ENCODE results near the gene ITPR3. TPM values are rescaled to one million over a fixed set of nuclear protein-coding genes. Genes with fewer than 3 reads are reported as not detected.

ITPR3 gene
- total RNA-seq, 1 experiment from 2014 or later: 103 TPM

- POLR2A ChIA-PET: no interaction called here
- intact Hi-C loops (cut with micrococcal nuclease): loop anchor here (1.0 kb wide), 1 partner anchor 410 kb away; no protein-coding TSS in a partner anchor
- BruUV-seq (replicated peaks): no TSS peak
- Histone ChIP-seq H3K9me3 (ENCODE audit: control insufficient read depth in 1 of 2, insufficient read depth in 1 of 2, low read depth in 1 of 2, low read length in 2 of 2) (no peaks in the 10 kb centered on the region), H3K36me3 (ENCODE audit: control insufficient read depth in 1 of 2, insufficient read depth in 2 of 2, low read length in 2 of 2) (no peaks in the 10 kb centered on the region), H3K4me2 (ENCODE audit: low read length) (peak overlapping the region; percentile 33), H3K4me1 (ENCODE audit: control insufficient read depth in 1 of 2, insufficient read depth in 2 of 2, low read length in 2 of 2) (peaks cover 2 to 9% of the 10 kb centered on the region in 2 experiments; a peak in 3 of 4 replicates), H2AFZ (ENCODE audit: low read depth, low read length, poor library complexity, severe bottlenecking) (peak overlapping the region; percentile 66), H3K4me3 (replicated peaks in 1 of 2; ENCODE audit: low read depth in 1 of 2, low read length in 2 of 2) (no peak overlapping the region), H3K9ac (ENCODE audit: low read length) (no peak overlapping the region), H3K9me2 (ENCODE audit: insufficient read depth) (no peaks in the 10 kb centered on the region), H3K27me3 (ENCODE audit: insufficient read depth, low read length) (peaks cover 6% of the 10 kb centered on the region; the same call in 1 of the 2 replicates), H3K79me2 (ENCODE audit: insufficient read depth, low read length) (no peaks in the 10 kb centered on the region), H3K27ac (ENCODE audit: low read depth, low read length) (no peak overlapping the region), H4K20me1 (ENCODE audit: insufficient read depth) (no peaks in the 10 kb centered on the region)
- TF ChIP-seq RAD21 (IDR thresholded peaks at IDR 0.05; ENCODE audit: low read depth) (peak; percentile 86), TCF7L2 (IDR thresholded peaks at IDR 0.05; ENCODE audit: borderline replicate concordance, extremely low read depth, insufficient read depth, insufficient read length) (no peak), JUND (IDR thresholded peaks at IDR 0.05) (no peak), CTCF (IDR thresholded peaks at IDR 0.05 in 2 of 3, conservative IDR thresholded peaks at IDR 0.05 in 1 of 3; ENCODE audit: borderline replicate concordance in 1 of 3, insufficient read depth in 1 of 3, low read depth in 2 of 3, low read length in 2 of 3) (peak; percentile 83 to 96 (median 95)), ZNF274 (IDR thresholded peaks at IDR 0.05; ENCODE audit: low read depth, low read length) (no peak), ZFX (IDR thresholded peaks at IDR 0.05) (no peak), POLR2AphosphoS5 (IDR thresholded peaks at IDR 0.05; ENCODE audit: low read depth, low read length) (no peak)
- DNase-seq (ENCODE audit: low read depth, low spot score) (peak; percentile 42), ATAC-seq (peak; percentile 94)
- RAD21 ChIA-PET (ENCODE audit: low non-redundant PET in 1 of 2, low total read pairs in 2 of 2, uncharacterized antibody in 2 of 2, unreplicated experiment in 2 of 2): interaction anchor here (0.7 to 1.4 kb wide), 2 partner anchors 16 to 776 kb away, joined by 3 to 8 read pairs; partner anchors contain the start of gene BRD2 (in 1 of the 2)
- CTCF ChIA-PET: interaction anchor here (0.8 to 3.5 kb wide), 8 partner anchors 15 to 411 kb away, joined by 3 to 14 read pairs (median 6); partner anchors contain the start of gene UQCC2
Observed at GRCh38 chr6:33744001-33744848, 123.1 kb downstream of the ITPR3 start.
